ENCODE results near the gene DOCK3. TPM values are rescaled to one million over a fixed set of nuclear protein-coding genes. Genes with fewer than 3 reads are reported as not detected.
A peak's percentile ranks its signal among the peaks of the same experiment; 100 is the strongest.
"Not testable (repeated sequence)": the region's sequence is repeated elsewhere in the genome, so short reads cannot be mapped to it uniquely, and the experiment has no call there.

Gene DOCK3
- total RNA-seq, 1 donor from 2014 or later: 3.9 TPM

DNA sequence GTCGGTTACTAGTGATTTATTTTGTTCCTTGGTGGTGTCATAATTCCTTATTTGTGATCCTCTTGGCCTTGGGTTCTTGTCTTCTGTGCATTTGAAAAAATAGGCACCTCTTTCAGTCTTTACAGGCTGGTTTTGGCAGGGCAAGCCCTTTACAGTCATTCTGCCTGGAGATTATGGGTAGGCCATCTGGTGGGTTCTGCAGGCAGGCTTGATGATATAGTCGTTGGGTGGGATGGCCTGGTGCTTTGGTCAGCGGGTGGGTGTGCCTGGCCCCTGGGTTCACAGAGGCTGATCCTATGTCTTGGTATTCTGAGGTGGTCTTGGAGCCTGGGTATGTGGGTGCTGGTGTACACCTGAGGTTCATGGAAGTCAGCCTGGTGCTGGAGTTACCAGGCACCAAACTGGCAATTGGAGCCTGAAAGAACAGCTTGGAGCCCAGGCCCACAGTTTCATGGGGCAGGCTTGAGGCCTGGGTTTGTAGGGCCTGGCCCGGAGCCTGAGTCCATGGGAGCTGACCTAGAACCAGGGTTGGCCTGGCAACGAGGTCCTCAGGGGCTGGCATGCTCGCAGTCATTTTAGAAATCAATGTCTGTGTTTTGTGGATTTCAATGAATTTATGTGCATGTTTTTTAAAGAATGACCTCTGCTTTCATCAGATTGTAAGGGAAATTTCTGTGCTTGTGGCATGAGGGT, 63.3 kb downstream of the DOCK3 start:
- DNase-seq (ENCODE audit: missing footprints): no peak
- ATAC-seq: no peak
- intact Hi-C loops (cut with DNase I): no loop called here

- intact Hi-C loops (cut with DNase I): no loop called here
- ATAC-seq: no peak
- DNase-seq (ENCODE audit: missing footprints): no peak
These were observed 68.9 kb downstream of the DOCK3 start for GRCh38 chr3:50743643-50744042.

DNA sequence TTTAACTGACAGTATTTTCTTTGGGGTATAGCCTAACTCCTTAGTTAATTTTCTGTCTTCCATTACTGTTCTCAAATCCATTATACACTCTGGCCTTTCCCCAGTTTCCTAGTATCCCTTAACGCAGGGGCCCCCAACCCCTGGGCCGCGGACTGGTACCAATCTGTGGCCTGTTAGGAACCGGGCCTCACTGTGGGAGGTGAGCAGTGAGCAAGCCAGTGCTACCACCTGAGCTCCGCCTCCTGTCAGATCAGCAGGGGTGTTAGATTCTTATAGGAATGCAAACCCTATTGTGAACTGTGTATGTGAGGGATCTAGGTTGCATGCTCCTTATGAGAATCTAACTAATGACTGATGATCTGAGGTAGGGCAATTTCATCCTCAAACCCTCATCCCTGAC, 75.1 kb downstream of the DOCK3 start:
- intact Hi-C loops (cut with DNase I): no loop called here
- no peak for DNase-seq (ENCODE audit: missing footprints)
- no peak for ATAC-seq

DNA sequence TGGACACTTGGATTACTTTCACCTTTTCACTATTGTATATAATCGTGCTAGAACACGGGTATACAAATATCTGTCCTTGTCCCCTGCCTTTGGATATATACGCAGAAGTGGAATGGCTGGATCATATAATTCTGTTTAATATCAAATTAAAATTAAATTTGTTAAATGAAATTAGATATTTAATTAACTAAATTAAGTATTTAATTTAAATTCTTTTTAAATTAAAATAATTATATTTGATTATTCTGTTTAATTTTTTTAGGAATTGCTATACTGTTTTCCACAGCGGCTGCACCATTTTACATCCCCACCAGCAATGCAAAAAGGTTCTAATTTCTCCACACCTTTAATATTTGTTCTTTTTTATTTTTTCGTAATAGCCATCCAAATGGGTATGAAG, 84.3 kb downstream of the DOCK3 start:
- no peak for ATAC-seq
- DNase-seq (ENCODE audit: missing footprints): no peak
- intact Hi-C loops (cut with DNase I): no loop called here

- no peak for ATAC-seq
- intact Hi-C loops (cut with DNase I): no loop called here
- DNase-seq (ENCODE audit: missing footprints): no peak
These were observed 103.0 kb downstream of the DOCK3 start for GRCh38 chr3:50777680-50778079.

- ATAC-seq; intact Hi-C loops (cut with DNase I); DNase-seq (ENCODE audit: missing footprints): not testable (repeated sequence)
These were observed 107.0 kb downstream of the DOCK3 start for GRCh38 chr3:50781766-50782165.

DNA sequence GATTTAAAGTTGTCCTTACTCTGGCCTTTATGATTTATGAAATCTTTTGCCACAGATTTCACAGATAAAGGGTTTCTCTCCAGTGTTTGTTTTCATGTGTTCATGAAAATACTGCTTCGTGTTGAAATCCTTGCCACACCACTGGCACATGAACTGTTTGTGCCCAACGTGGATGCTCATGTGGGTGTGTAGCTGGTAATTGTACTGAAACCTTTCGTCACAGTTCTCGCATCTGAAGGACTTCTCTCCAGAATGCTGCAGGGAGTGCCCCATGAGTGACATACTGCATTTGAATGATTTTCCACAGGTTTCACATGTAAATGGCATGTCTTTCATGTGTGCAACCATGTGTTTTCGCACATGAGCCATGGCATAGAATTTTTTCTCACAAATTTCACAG, 111.9 kb downstream of the DOCK3 start:
- no peak for DNase-seq (ENCODE audit: missing footprints)

DNA sequence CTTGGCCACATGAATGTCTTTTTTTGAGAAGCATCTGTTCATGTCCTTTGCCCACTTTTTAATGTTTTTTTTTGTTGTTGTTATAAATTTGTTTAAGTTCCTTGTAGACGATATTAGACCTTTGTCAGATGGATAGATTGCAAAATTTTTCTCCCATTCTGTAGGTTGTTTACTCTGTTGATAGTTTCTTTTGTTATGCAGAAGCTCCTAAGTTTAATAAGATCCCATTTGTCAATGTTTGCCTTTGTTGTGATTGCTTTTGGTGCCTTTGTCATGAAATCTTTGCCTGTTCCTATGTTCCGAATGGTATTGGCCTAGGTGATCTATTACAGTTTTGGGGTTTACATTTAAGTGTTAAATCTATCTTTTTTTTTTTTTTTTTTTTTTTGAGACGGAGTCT, 116.2 kb downstream of the DOCK3 start:
- DNase-seq (ENCODE audit: missing footprints); ATAC-seq; intact Hi-C loops (cut with DNase I): not testable (repeated sequence)

More for the DNA sequence above, 111.9 kb downstream of the DOCK3 start:
- intact Hi-C loops (cut with DNase I): no loop called here
- ATAC-seq: no peak

DNA sequence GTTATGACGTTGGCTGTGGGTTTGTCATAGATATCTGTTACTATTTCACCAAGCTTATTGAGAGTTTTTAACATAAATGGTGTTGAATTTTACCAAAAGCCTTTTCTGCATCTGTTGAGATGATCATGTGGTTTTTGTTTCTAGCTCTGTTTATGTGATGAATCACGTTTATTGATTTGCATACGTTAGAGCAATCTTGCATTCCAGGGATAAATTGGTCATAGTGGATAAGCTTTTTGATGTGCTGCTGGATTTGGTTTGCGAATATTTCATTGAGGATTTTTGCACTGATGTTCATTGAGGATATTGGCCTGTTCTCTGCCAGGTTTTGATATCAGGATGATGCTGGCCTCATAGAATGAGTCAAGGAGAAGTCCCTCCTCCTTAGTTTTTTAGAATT, 117.8 kb downstream of the DOCK3 start:
- intact Hi-C loops (cut with DNase I): no loop called here
- no peak for DNase-seq (ENCODE audit: missing footprints)
- ATAC-seq: no peak

DNA sequence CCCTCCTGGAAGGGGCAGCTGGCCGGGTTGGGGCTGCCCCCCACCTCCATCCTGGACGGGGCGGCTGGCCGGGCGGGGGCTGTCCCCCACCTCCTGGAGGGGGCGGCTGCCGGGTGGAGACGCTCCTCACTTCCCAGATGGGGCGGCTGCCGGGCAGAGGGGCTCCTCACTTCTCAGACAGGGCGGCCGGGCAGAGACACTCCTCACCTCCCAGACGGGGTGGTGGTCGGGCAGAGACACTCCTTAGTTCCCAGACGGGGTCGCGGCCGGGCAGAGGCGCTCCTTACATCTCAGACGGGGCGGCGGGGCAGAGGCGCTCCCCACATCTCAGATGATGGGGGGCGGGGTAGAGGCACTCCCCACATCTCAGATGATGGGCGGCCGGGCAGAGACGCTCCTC, 129.1 kb downstream of the DOCK3 start:
- DNase-seq (ENCODE audit: missing footprints); intact Hi-C loops (cut with DNase I); ATAC-seq: not testable (repeated sequence)

- ATAC-seq; intact Hi-C loops (cut with DNase I); DNase-seq (ENCODE audit: missing footprints): not testable (repeated sequence)
These were observed 129.6 kb downstream of the DOCK3 start for GRCh38 chr3:50804376-50804775.

GRCh38 chr3:50805321-50805720, 130.6 kb downstream of the DOCK3 start:
- ATAC-seq (no peak), DNase-seq (ENCODE audit: missing footprints) (no peak)
- intact Hi-C loops (cut with DNase I): no loop called here

DNA sequence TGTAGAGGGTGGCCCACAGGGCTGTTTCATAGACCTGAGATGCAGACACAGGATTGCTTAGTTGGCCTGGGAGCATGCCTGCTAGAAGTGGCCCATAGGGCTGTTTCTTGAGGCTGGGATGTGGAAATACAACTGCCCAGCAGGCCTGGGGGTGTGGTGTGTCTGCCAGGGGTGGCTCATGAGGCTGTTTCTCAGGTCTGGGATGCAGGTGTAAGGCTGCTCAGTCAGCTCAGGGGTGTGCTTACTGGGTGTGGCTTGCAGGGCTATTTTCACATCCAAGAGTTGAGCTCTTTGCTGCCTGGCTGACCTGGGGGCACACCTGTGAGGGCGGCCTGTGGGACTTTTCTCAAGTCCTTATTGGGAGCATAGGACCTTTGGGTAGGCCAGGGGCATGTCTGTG, 131.3 kb downstream of the DOCK3 start:
- intact Hi-C loops (cut with DNase I): no loop called here
- no peak for ATAC-seq
- DNase-seq (ENCODE audit: missing footprints): no peak

DNA sequence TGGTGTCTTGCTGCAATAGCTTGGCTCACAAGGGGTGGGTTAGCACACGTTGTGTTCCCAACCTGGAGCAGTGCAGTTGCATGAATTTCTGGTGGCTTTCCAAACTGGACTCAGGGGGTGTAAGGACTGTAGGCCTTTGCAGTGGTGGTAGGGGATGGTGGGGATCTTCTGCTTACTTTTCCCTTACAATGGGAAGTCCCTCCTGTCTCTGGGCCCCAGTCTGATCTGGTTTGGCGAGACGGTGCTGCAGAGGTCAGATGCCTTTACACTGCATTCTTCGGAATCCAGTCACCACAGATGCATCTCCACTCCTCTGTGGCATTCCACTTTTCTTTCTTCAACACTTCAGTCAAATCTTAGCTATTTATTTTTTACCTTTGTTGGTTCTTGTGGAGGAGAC, 132.1 kb downstream of the DOCK3 start:
- intact Hi-C loops (cut with DNase I): no loop called here
- DNase-seq (ENCODE audit: missing footprints): no peak
- ATAC-seq: no peak

- peak; percentile 60 for ATAC-seq
- intact Hi-C loops (cut with DNase I): no loop called here
- no peak for DNase-seq (ENCODE audit: missing footprints)
These were observed 132.5 kb downstream of the DOCK3 start for GRCh38 chr3:50807266-50807665.

DNA sequence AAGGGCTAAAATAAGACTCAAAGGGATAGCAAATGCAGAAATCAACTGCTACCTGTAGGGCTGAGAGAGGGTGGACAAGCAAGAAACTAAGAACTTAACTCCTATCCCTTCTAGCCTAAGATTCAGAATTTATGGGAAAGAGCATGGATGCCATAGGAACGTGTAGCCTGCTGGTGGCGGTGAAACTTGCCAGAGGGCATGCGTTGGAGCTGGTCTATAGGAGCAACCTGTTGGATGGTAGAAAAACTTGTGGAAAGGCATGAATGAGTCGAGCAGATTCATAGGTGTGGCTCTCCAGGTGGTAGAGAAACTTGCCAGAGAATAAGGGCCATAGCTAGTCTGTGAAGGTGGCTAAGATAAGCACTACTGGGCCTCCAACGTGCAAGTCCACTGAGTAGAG, 137.2 kb downstream of the DOCK3 start:
- intact Hi-C loops (cut with DNase I): no loop called here
- DNase-seq (ENCODE audit: missing footprints) (no peak), ATAC-seq (no peak)

GRCh38 chr3:50815844-50816243, 141.1 kb downstream of the DOCK3 start:
- intact Hi-C loops (cut with DNase I): no loop called here
- DNase-seq (ENCODE audit: missing footprints): no peak
- ATAC-seq: no peak

GRCh38 chr3:50816894-50817293, 142.2 kb downstream of the DOCK3 start:
- DNase-seq (ENCODE audit: missing footprints) (no peak), ATAC-seq (no peak)
- intact Hi-C loops (cut with DNase I): no loop called here

- DNase-seq (ENCODE audit: missing footprints) (no peak), ATAC-seq (no peak)
- intact Hi-C loops (cut with DNase I): no loop called here
These were observed 143.2 kb downstream of the DOCK3 start for GRCh38 chr3:50817756-50818529.

- intact Hi-C loops (cut with DNase I): no loop called here
- ATAC-seq (no peak), DNase-seq (ENCODE audit: missing footprints) (no peak)
These were observed 145.2 kb downstream of the DOCK3 start for GRCh38 chr3:50819882-50820281.

Data from Right ventricle myocardium inferior (tissue), 1 donor.